Parathyroid adenoma (tissue), 2 donors: ENCODE measurements around the gene EEPD1.

Source experiments
- H2AFZ ChIP-seq: fragments of 300-600 bp; sonication (generic); one replicate; pipeline ENCODE4 v1.7.0; 2017; ENCODE audit warnings: antibody characterized with exemption, mild to moderate bottlenecking
- H3K27ac ChIP-seq: fragments of 300-600 bp; sonication (generic); one replicate; pipeline ENCODE4 v1.7.0; 2017
- H3K27me3 ChIP-seq: fragments of 300-600 bp; sonication (generic); one replicate; pipeline ENCODE4 v1.7.0; 2017; ENCODE audit warnings: low read length; ENCODE audit not compliant: control insufficient read depth, insufficient read depth
- H3K36me3 ChIP-seq: fragments of 300-600 bp; sonication (generic); one replicate; pipeline ENCODE4 v1.7.0; 2017; ENCODE audit warnings: low read length; ENCODE audit not compliant: control insufficient read depth, insufficient read depth
- H3K4me1 ChIP-seq: fragments of 300-600 bp; sonication (generic); one replicate; pipeline ENCODE4 v1.7.0; 2017; ENCODE audit warnings: control low read depth
- H3K4me2 ChIP-seq: fragments of 300-600 bp; sonication (generic); one replicate; pipeline ENCODE4 v1.7.0; 2017; ENCODE audit warnings: low read length
- H3K4me3 ChIP-seq: fragments of 300-600 bp; sonication (generic); one replicate; pipeline ENCODE4 v1.7.0; 2017; ENCODE audit warnings: low read depth, low read length
- H3K79me2 ChIP-seq: fragments of 300-600 bp; sonication (generic); one replicate; pipeline ENCODE4 v1.7.0; 2017; ENCODE audit warnings: control low read depth
- H3K9ac ChIP-seq: fragments of 300-600 bp; sonication (generic); one replicate; pipeline ENCODE4 v1.7.0; 2017; ENCODE audit warnings: mild to moderate bottlenecking
- H3K9me3 ChIP-seq: fragments of 300-600 bp; sonication (generic); one replicate; pipeline ENCODE4 v1.7.0; 2017; ENCODE audit warnings: low read length; ENCODE audit not compliant: control insufficient read depth
- TF ChIP-seq, protein P1 (sequence below): fragments of 300-600 bp; sonication (generic); IDR thresholded peaks from one replicate; pipeline ENCODE4 v1.7.0; 2017; ENCODE audit warnings: antibody characterized with exemption, mild to moderate bottlenecking
- donor health status: primary hyperparathyroidism.

The EEPD1 gene

GRCh38 chr7:36129048-36129534 is 24.0 kb upstream of the EEPD1 start:
- no peak overlapping the region for H2AFZ ChIP-seq
- H3K9ac ChIP-seq: no peak overlapping the region
- H3K9me3 ChIP-seq: no peaks in the 10 kb centered on the region
- TF ChIP-seq, protein P1, sequence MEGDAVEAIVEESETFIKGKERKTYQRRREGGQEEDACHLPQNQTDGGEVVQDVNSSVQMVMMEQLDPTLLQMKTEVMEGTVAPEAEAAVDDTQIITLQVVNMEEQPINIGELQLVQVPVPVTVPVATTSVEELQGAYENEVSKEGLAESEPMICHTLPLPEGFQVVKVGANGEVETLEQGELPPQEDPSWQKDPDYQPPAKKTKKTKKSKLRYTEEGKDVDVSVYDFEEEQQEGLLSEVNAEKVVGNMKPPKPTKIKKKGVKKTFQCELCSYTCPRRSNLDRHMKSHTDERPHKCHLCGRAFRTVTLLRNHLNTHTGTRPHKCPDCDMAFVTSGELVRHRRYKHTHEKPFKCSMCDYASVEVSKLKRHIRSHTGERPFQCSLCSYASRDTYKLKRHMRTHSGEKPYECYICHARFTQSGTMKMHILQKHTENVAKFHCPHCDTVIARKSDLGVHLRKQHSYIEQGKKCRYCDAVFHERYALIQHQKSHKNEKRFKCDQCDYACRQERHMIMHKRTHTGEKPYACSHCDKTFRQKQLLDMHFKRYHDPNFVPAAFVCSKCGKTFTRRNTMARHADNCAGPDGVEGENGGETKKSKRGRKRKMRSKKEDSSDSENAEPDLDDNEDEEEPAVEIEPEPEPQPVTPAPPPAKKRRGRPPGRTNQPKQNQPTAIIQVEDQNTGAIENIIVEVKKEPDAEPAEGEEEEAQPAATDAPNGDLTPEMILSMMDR: no peak
- H3K27me3 ChIP-seq: no peaks in the 10 kb centered on the region
- H3K4me3 ChIP-seq: no peak overlapping the region
- no peaks in the 10 kb centered on the region for H3K4me1 ChIP-seq
- no peaks in the 10 kb centered on the region for H3K36me3 ChIP-seq
- H3K79me2 ChIP-seq: no peaks in the 10 kb centered on the region
- H3K27ac ChIP-seq: no peak overlapping the region
- H3K4me2 ChIP-seq: no peak overlapping the region

DNA sequence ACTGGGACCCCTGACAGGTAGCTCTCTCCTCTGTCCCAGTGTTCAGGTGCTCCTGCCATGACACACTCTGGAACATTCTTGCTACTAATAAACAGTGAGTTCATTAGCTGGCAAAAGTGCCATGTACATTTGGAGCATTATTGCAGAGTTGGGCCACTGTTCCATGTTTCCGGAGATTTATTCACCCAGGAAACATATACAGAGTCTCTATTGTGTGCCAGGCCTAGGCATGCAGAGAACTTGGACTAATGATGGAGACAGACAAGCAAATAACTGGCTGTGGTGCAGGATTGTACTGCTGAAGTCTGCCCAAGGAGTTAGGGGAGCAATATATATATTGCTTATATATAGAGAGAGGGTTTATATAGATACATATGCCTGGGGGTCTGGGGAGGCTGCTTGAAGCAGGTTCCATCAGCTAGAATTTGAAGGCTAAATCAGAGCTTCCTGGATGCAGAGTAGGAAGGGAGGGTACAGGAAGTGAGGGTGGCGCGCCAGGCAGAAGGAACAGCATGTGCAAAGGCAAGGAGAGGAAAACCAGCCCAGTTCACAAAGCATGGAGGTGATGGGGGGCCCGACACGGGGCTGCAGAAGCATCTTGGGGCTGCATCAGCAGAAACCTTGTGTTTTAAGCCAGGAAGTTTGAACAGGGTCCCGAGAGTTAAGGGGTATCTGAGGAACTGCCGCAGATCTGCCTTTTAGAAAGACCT is 22.7 kb upstream of the EEPD1 start:
- Histone ChIP-seq H2AFZ (no peak overlapping the region), H3K4me1 (no peaks in the 10 kb centered on the region), H3K9ac (no peak overlapping the region), H3K9me3 (no peaks in the 10 kb centered on the region), H3K4me2 (no peak overlapping the region), H3K36me3 (no peaks in the 10 kb centered on the region), H3K27ac (no peak overlapping the region), H3K4me3 (no peak overlapping the region), H3K79me2 (no peaks in the 10 kb centered on the region), H3K27me3 (no peaks in the 10 kb centered on the region)
- TF ChIP-seq, protein P1: no peak

DNA sequence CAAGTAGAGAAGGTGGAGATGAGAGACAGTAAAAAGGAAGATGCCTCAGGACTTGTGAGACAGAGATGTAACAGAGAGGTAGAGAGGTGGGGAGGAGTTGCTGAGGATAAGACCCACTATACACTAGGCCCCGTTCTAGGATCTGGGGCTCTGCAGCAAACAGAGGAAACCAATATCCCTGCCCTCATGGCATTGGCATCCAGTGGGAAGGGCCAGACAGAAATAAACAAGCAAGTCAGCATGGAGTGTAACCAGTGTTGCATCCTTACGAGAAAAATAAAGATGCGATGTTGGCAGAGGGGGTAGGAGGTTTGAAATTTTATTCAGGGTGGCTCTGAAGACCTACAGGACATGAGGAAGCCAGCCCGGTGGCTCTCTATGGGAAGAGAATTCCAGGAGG is 22.0 kb upstream of the EEPD1 start:
- H3K9ac ChIP-seq: no peak overlapping the region
- H2AFZ ChIP-seq: no peak overlapping the region
- no peaks in the 10 kb centered on the region for H3K79me2 ChIP-seq
- no peaks in the 10 kb centered on the region for H3K36me3 ChIP-seq
- TF ChIP-seq, protein P1: no peak
- no peak overlapping the region for H3K4me2 ChIP-seq
- H3K27me3 ChIP-seq: no peaks in the 10 kb centered on the region
- H3K4me3 ChIP-seq: no peak overlapping the region
- no peak overlapping the region for H3K27ac ChIP-seq
- H3K9me3 ChIP-seq: no peaks in the 10 kb centered on the region
- H3K4me1 ChIP-seq: no peaks in the 10 kb centered on the region

GRCh38 chr7:36131499-36131898 is 21.6 kb upstream of the EEPD1 start:
- H3K27ac ChIP-seq: no peak overlapping the region
- H2AFZ ChIP-seq: no peak overlapping the region
- no peak overlapping the region for H3K4me2 ChIP-seq
- no peak overlapping the region for H3K9ac ChIP-seq
- H3K36me3 ChIP-seq: no peaks in the 10 kb centered on the region
- no peaks in the 10 kb centered on the region for H3K27me3 ChIP-seq
- H3K79me2 ChIP-seq: no peaks in the 10 kb centered on the region
- no peak overlapping the region for H3K4me3 ChIP-seq
- TF ChIP-seq, protein P1: no peak
- no peaks in the 10 kb centered on the region for H3K4me1 ChIP-seq
- no peaks in the 10 kb centered on the region for H3K9me3 ChIP-seq

DNA sequence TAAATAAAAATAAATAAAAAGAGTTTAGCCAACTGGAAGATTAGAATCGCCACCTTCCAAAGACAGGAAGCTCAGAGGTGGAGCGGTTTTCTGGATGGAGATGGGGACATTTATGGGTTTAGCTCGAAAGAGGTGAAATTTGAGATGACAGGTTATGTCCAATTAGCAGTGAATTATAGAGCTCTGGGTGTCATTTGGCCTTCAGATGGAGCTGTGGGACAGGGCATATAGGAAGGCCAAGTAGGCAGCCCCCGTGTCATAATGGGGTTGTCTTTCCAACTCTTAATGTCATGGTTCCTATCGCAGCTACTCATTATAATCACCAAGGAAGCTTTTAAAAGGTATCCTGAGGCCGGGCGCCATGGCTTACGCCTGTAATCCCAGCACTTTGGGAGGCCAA is 21.0 kb upstream of the EEPD1 start:
- TF ChIP-seq, protein P1: no peak
- no peaks in the 10 kb centered on the region for H3K4me1 ChIP-seq
- H3K79me2 ChIP-seq: no peaks in the 10 kb centered on the region
- H3K27me3 ChIP-seq: no peaks in the 10 kb centered on the region
- no peak overlapping the region for H2AFZ ChIP-seq
- H3K9me3 ChIP-seq: no peaks in the 10 kb centered on the region
- no peak overlapping the region for H3K4me3 ChIP-seq
- no peak overlapping the region for H3K9ac ChIP-seq
- no peaks in the 10 kb centered on the region for H3K36me3 ChIP-seq
- no peak overlapping the region for H3K27ac ChIP-seq
- no peak overlapping the region for H3K4me2 ChIP-seq
